GM12878 (cell line): Measurements from ENCODE around the gene PYGO1. TPM values are rescaled to one million over a fixed set of nuclear protein-coding genes. Genes with fewer than 3 reads are reported as not detected.

Experiments
- ATAC-seq: fragments of 200-7000 bp; cut with Tn5 transposase; 3 replicates; pipeline ENCODE4 v1.9.1; 2020; ENCODE audit warnings: mild to moderate bottlenecking, moderate library complexity
- BruUV-seq: library from RNA; stranded (reverse); fragments of 400-500 nt; replicated peaks from 2 replicates; lab custom pipeline; 2021; lab: Mats Ljungman, UMichigan
- CTCF ChIA-PET: fragments of 300-600 bp; sonication (Branson Sonifier 250); formaldehyde crosslinking; extraction: SDS; loops from one replicate; lab custom pipeline; 2021; ENCODE audit warnings: inconsistent platforms; lab: Yijun Ruan, JAX
- POLR2A ChIA-PET: fragments of 350-600 bp; formaldehyde crosslinking; extraction: SDS; loops from one replicate; lab custom pipeline; 2021; ENCODE audit warnings: inconsistent platforms; lab: Charles Lee
- RAD21 ChIA-PET: fragments of 300-600 bp; sonication (Branson Sonifier 250); formaldehyde crosslinking; loops from one replicate; lab custom pipeline; 2023; ENCODE audit warnings: antibody characterized with exemption; ENCODE audit not compliant: unreplicated experiment; lab: Charles Lee
- SMC1A ChIA-PET: fragments of 300-600 bp; sonication (Branson Sonifier 250); formaldehyde crosslinking; loops from one replicate; lab custom pipeline; 2023; ENCODE audit not compliant: unreplicated experiment, uncharacterized antibody; lab: Charles Lee
- DNase-seq: peaks from one replicate; pipeline ENCODE4 v3.0.0-alpha.2; 2011; ENCODE audit warnings: low read depth, low spot score
- FAIRE-seq: peaks from 3 replicates; lab custom pipeline; 2011; peaks lifted over from hg19 to GRCh38; lab: Jason Lieb, UNC
- H2AFZ ChIP-seq: 2 replicates; pipeline ENCODE4 v1.6.0; 2011; ENCODE audit warnings: low read depth, low read length, control low read depth; ENCODE audit not compliant: control insufficient read depth
- H3K27ac ChIP-seq: 2 replicates; pipeline ENCODE4 v1.5.1; 2011; ENCODE audit warnings: control low read depth; ENCODE audit not compliant: control insufficient read depth, insufficient read depth
- H3K27me3 ChIP-seq, 2 experiments: replicated peaks in 1 of 2; 2 replicates each; pipeline versions ENCODE4 v1.6.0 to v1.6.1; 2011; ENCODE audit warnings: low read length in 1 of 2; ENCODE audit not compliant: control insufficient read depth in 2 of 2, insufficient read depth in 2 of 2
- H3K36me3 ChIP-seq, 2 experiments: 2 replicates each; pipeline ENCODE4 v1.5.1; 2011; ENCODE audit warnings: low read length in 1 of 2; ENCODE audit not compliant: control insufficient read depth in 2 of 2, insufficient read depth in 2 of 2
- H3K4me1 ChIP-seq: 2 replicates; pipeline ENCODE4 v1.6.1; 2011; ENCODE audit warnings: mild to moderate bottlenecking, low read length, moderate library complexity, mixed read lengths; ENCODE audit not compliant: control insufficient read depth, insufficient read depth
- H3K4me2 ChIP-seq: 2 replicates; pipeline ENCODE4 v1.6.0; 2011; ENCODE audit warnings: control low read depth; ENCODE audit not compliant: control insufficient read depth, insufficient read depth
- H3K4me3 ChIP-seq: fragments of 200-600 bp; sonication (generic); 2 replicates; pipeline ENCODE4 v1.5.1; 2016
- H3K79me2 ChIP-seq: 2 replicates; pipeline ENCODE4 v1.6.0; 2011; ENCODE audit warnings: low read length; ENCODE audit not compliant: control insufficient read depth, insufficient read depth
- H3K9ac ChIP-seq: 2 replicates; pipeline ENCODE4 v1.8.0; 2011; ENCODE audit warnings: low read length, control low read depth, mixed read lengths; ENCODE audit not compliant: control insufficient read depth, insufficient read depth
- H3K9me3 ChIP-seq: replicated peaks from 3 replicates; pipeline ENCODE4 v1.5.1; 2011; ENCODE audit warnings: mild to moderate bottlenecking, low read length; ENCODE audit not compliant: control insufficient read depth, insufficient read depth
- H4K20me1 ChIP-seq: 2 replicates; pipeline ENCODE4 v1.6.0; 2011; ENCODE audit not compliant: control insufficient read depth, insufficient read depth
- ATF3 ChIP-seq: IDR thresholded peaks from 2 replicates; pipeline ENCODE4 v1.6.1; 2011; ENCODE audit warnings: low read depth, mild to moderate bottlenecking, low read length, moderate library complexity, borderline replicate concordance; ENCODE audit errors: extremely low read depth
- BACH1 ChIP-seq: fragments of 450-650 bp; IDR thresholded peaks from 2 replicates; pipeline ENCODE4 v1.6.1; 2017; ENCODE audit warnings: mild to moderate bottlenecking, borderline replicate concordance
- CUX1 ChIP-seq: IDR thresholded peaks from 2 replicates; pipeline ENCODE4 v1.6.1; 2012; ENCODE audit warnings: improper control_type of control experiment, low read depth, low read length; ENCODE audit not compliant: insufficient replicate concordance
- ZBTB40 ChIP-seq: fragments of 450-650 bp; IDR thresholded peaks from 2 replicates; pipeline ENCODE4 v1.6.1; 2016; ENCODE audit warnings: mild to moderate bottlenecking, moderate library complexity, borderline replicate concordance
- WGBS: methylation state at CpG from one replicate; pipeline ENCODE4 v1.1.6; 2016; ENCODE audit warnings: low lambda C conversion rate; ENCODE audit not compliant: insufficient replicate concordance, insufficient coverage; ENCODE audit errors: missing lambda C conversion rate; 5-methylcytosine and 5-hydroxymethylcytosine counted together
- in situ Hi-C: fragments of 300-500 bp; cut with MboI; formaldehyde crosslinking; loops from 9 replicates; pipeline ENCODE4 v1.14.3; 2018; ENCODE audit warnings: mixed read lengths
- intact Hi-C: fragments of 100-400 bp; cut with micrococcal nuclease; formaldehyde crosslinking; loops from one replicate; pipeline ENCODE4 v1.14.2; 2022; ENCODE audit not compliant: unreplicated experiment
- polyA plus RNA-seq, 11 experiments: library from polyadenylated mRNA; depleted of rRNA in 4 of 11; unstranded in 6 of 11; stranded (reverse) in 5 of 11; fragments of >200 nt; fragmentation: Nextera tagmentation in 4 of 11; fragmentation: Illumina TruSeq in 1 of 11; extraction: Ambion mirVana in 4 of 11; extraction: Trizol in 1 of 11; gene quantifications; 1 replicate in 1 of 11; 2 replicates in 10 of 11; pipeline versions ENCODE4 v1.2.1 to v1.2.3, GENCODE V29; 2011 to 2016; ENCODE audit warnings: inconsistent platforms in 2 of 11, missing spikeins in 2 of 11, low read depth in 1 of 11
- total RNA-seq, 4 experiments: library from RNA; depleted of rRNA in 3 of 4; stranded (reverse); fragments of >200 nt in 3 of 4; fragmentation: Illumina TruSeq in 1 of 4; extraction: Trizol in 1 of 4; gene quantifications; 2 replicates each; pipeline versions ENCODE4 v1.2.1 to v1.2.3, GENCODE V29; 2013 to 2021

PYGO1 gene
- total and polyA plus RNA-seq, 10 of the 15 experiments (the other 5 are each of a cell fraction or from before 2014, with no cell fraction given), result 0.01 TPM; not detected in 9

GRCh38 chr15:55615445-55615844, 27.3 kb upstream of the PYGO1 start:
- Histone ChIP-seq H4K20me1 (no peaks in the 10 kb centered on the region), H2AFZ (no peak overlapping the region), H3K4me3 (no peak overlapping the region), H3K9ac (no peak overlapping the region), H3K79me2 (no peaks in the 10 kb centered on the region), H3K4me1 (no peaks in the 10 kb centered on the region), H3K9me3 (no peaks in the 10 kb centered on the region), H3K27ac (no peak overlapping the region), H3K36me3 (no peaks in the 10 kb centered on the region), H3K27me3 (peaks cover 0 to 6% of the 10 kb centered on the region in 2 experiments; a peak in 1 of 4 replicates), H3K4me2 (no peak overlapping the region)
- ChIA-PET POLR2A (no interaction called here), CTCF (no interaction called here), RAD21 (no interaction called here), SMC1A (no interaction called here)
- WGBS, result 65% methylated on average over 1 of the region's 1 CpG
- intact Hi-C loops, result no loop called here
- TF ChIP-seq ZBTB40, result no peak
- no peak for TF ChIP-seq ATF3
- no peak for TF ChIP-seq CUX1
- no peak for TF ChIP-seq BACH1
- in situ Hi-C loops, result no loop called here
- DNase-seq, result no peak
- FAIRE-seq, result no peak
- no TSS peak for BruUV-seq
- ATAC-seq, result no peak
